Adrenal gland (tissue), 12 donors: Measurements from ENCODE around the gene CDK14. TPM values are rescaled to one million over a fixed set of nuclear protein-coding genes. Genes with fewer than 3 reads are reported as not detected.

ENCODE experiments used
- DNase-seq, 7 donors: peaks; one replicate each; pipeline ENCODE4 v3.0.0-alpha.2; 2019 to 2020
- H3K27ac ChIP-seq, 5 donors: fragments of 200-600 bp; sonication (generic) in 4 of 5; 1 replicate in 3 of 5; 2 replicates in 2 of 5; pipeline versions ENCODE4 v1.5.1 to v1.8.0; 2016 to 2020; ENCODE audit warnings: mild to moderate bottlenecking in 1 of 5
- H3K27me3 ChIP-seq: fragments of 200-600 bp; 2 replicates; pipeline ENCODE4 v1.8.0; 2021
- H3K36me3 ChIP-seq, 2 donors: fragments of 200-600 bp; replicated peaks in 1 of 2; 1 replicate in 1 of 2; 2 replicates in 1 of 2; pipeline versions ENCODE4 v1.5.1 to v1.8.0; 2018 to 2022
- H3K4me1 ChIP-seq, 2 donors: fragments of 200-600 bp; replicated peaks in 1 of 2; 1 replicate in 1 of 2; 2 replicates in 1 of 2; pipeline versions ENCODE4 v1.5.1 to v1.8.0; 2018 to 2021
- H3K4me3 ChIP-seq, 4 donors: fragments of 200-600 bp; sonication (generic) in 3 of 4; one replicate each; pipeline ENCODE4 v1.5.1; 2016 to 2018
- H3K9me3 ChIP-seq, 3 donors: fragments of 200-600 bp; sonication (generic) in 1 of 3; replicated peaks in 1 of 3; 1 replicate in 2 of 3; 2 replicates in 1 of 3; pipeline versions ENCODE4 v1.5.1 to v1.8.0; 2016 to 2021
- POLR2A ChIP-seq, 2 donors: fragments of 450-650 bp; IDR thresholded peaks; one replicate each; pipeline ENCODE4 v1.6.1; 2017; ENCODE audit warnings: antibody characterized with exemption in 2 of 2, mild to moderate bottlenecking in 2 of 2, moderate library complexity in 1 of 2
- WGBS, 4 donors: extraction: QIAGEN DNeasy Blood & Tissue Kit in 2 of 4; methylation state at CpG; one replicate each; pipeline versions ENCODE4 v1.1.5 to v1.1.7; 2013 to 2017; 5-methylcytosine and 5-hydroxymethylcytosine counted together
- intact Hi-C, 2 donors: fragments of 100-400 bp; cut with DNase I; formaldehyde crosslinking; loops; one replicate each; pipeline versions ENCODE4 v1.14.1 to v1.15.0; 2022 to 2023
- polyA plus RNA-seq, 3 donors: library from polyadenylated mRNA; stranded (reverse); fragments of 200-250 nt in 2 of 3; fragments of 350-450 nt in 1 of 3; fragmentation: Illumina TruSeq in 1 of 3; extraction: RNeasy Lipid Tissue Mini Kit (QIAGEN cat#74804) in 1 of 3; gene quantifications; one replicate each; pipeline ENCODE4 v1.2.3, GENCODE V29; 2013 to 2014
- total RNA-seq, 9 donors: library from RNA; depleted of rRNA in 4 of 9; stranded (reverse); fragments of >200 nt in 4 of 9; fragments of 120-200 nt in 1 of 9; fragmentation: NEBNext Ultra II Directional in 1 of 9; extraction: Animal tissue kit (Norgen Biotek cat#: 25700) in 1 of 9; gene quantifications; one replicate each; pipeline versions ENCODE4 v1.1.0 to v1.2.4, GENCODE V29; 2013 to 2023
- TF ChIP-seq, protein P1 (sequence below), 6 experiments: fragments of 450-650 bp in 4 of 6; fragments of 200-600 bp in 2 of 6; sonication (generic) in 1 of 6; IDR thresholded peaks; 1 replicate in 5 of 6; 2 replicates in 1 of 6; pipeline versions ENCODE4 v1.5.1 to v1.8.0; 2016 to 2021; ENCODE audit warnings: antibody characterized with exemption in 6 of 6, mild to moderate bottlenecking in 2 of 6, moderate library complexity in 1 of 6
- donor health status: healthy with polysubstance abuse.
- donor health status: Bipolar disorder and iron deficiency.
- donor health status: DM: yes; HTN: yes; CAD: no.
- donor health status: DM: no; HTN: no; CAD: no.
- donor health status: DM: no; HTN: no; CAD: no.
- donor health status: DM: yes; HTN: yes; CAD: no.

The CDK14 gene
- total and polyA plus RNA-seq, 12 donors, result 1.9 to 14.5 (median 7.6) TPM

DNA sequence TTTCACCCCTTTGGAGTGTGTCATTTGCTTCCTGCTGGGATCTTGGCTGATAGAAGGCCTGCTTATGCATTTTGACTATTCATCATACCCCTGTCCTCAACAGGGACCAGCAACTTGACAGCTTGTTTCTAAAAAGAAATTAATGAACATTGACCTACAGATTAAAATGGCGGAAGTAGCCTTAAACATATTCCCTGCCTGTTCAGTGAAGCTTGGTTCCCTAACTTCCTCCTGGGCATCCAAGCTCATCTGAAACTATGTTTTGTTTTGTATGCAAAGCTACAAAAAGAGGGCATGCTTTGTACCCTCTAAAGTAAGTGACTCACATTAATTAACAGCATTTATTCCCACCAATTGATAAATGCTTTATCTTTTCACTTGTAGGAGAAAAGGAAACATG is 26.8 kb upstream of the CDK14 start:
- Histone ChIP-seq H3K4me3 (no peak overlapping the region), H3K9me3 (no peaks in the 10 kb centered on the region), H3K36me3 (no peaks in the 10 kb centered on the region), H3K4me1 (peaks cover 0 to 5% of the 10 kb centered on the region in 2 donors), H3K27me3 (no peaks in the 10 kb centered on the region), H3K27ac (no peak overlapping the region)
- DNase-seq, result no peak
- intact Hi-C loops, result no loop called here
- TF ChIP-seq POLR2A (IDR thresholded peaks at IDR 0.05), result no peak
- TF ChIP-seq, protein P1, sequence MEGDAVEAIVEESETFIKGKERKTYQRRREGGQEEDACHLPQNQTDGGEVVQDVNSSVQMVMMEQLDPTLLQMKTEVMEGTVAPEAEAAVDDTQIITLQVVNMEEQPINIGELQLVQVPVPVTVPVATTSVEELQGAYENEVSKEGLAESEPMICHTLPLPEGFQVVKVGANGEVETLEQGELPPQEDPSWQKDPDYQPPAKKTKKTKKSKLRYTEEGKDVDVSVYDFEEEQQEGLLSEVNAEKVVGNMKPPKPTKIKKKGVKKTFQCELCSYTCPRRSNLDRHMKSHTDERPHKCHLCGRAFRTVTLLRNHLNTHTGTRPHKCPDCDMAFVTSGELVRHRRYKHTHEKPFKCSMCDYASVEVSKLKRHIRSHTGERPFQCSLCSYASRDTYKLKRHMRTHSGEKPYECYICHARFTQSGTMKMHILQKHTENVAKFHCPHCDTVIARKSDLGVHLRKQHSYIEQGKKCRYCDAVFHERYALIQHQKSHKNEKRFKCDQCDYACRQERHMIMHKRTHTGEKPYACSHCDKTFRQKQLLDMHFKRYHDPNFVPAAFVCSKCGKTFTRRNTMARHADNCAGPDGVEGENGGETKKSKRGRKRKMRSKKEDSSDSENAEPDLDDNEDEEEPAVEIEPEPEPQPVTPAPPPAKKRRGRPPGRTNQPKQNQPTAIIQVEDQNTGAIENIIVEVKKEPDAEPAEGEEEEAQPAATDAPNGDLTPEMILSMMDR (IDR thresholded peaks at IDR 0.05), result no peak
- WGBS, 4 donors, result 78 to 92% (median 91%) methylated on average over 1 of the region's 1 CpG

DNA sequence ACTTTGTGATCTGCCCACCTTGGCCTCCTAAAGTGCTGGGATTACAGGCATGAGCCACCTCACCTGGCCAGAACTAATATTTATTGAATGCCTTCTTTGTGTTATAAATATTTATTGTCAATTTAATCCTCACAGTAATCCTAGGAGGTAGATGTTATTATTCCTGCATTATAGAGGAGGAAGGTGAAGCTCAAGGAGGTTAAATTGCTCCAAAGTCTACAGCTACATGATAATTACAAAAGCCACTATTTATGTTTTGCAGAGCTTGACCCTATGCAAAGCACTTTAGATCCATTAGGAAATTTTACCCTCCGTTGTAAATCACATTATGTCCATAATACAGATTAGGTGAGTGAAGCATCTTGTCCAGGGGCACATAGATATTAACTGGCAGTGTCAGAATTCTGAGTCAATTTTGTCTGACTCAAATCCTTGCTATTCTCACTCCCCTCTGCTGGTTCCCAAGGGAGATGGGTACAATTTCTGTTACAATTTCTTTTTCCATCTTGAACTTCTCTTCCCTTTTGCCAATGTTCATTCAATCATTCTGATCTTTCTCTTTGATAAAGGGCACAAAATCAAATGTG is 25.7 kb upstream of the CDK14 start:
- no peaks in the 10 kb centered on the region for H3K36me3 ChIP-seq
- H3K4me3 ChIP-seq, result no peak overlapping the region
- H3K9me3 ChIP-seq, result no peaks in the 10 kb centered on the region
- 83 to 91% (median 85%) methylated on average over 1 of the region's 1 CpG for WGBS, 4 donors
- peaks cover 0 to 5% of the 10 kb centered on the region in 2 donors for H3K4me1 ChIP-seq
- H3K27me3 ChIP-seq, result no peaks in the 10 kb centered on the region
- no peak for DNase-seq
- no peak overlapping the region for H3K27ac ChIP-seq
- no peak for TF ChIP-seq POLR2A (IDR thresholded peaks at IDR 0.05)
- TF ChIP-seq, protein P1 (IDR thresholded peaks at IDR 0.05), result no peak
- intact Hi-C loops, result no loop called here

DNA sequence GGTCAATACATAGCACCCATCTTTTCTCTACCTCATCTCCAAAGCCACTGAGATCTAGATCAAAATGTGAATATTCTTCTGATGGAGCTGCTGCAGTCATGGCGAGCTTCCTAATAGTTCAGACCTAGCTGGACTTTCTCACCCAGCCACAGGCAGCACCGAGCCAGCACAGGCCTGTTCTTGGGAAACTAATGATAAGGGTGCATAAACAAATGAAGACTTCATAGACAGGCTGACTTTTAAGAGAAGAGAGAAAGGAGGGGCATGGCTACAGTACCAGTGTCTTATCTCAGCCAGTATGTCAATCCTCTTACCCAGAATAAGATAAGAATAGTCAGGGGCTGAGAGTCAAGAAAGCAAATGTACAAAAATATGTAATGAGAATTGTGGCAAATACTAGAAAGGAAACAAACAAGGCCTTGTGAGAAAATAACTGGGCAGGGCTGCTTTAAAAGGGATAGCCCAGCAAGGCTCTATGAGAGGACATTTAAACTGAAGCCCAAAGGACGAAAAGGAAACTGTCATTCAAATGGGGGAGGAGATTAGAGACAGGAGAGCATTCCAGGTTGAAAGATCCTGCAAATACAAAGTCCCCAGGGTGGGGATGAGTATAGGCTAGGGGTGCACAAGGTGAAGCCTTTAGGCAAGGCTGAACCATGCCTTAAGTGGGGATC is 21.8 kb upstream of the CDK14 start:
- H3K27me3 ChIP-seq, result no peaks in the 10 kb centered on the region

DNA sequence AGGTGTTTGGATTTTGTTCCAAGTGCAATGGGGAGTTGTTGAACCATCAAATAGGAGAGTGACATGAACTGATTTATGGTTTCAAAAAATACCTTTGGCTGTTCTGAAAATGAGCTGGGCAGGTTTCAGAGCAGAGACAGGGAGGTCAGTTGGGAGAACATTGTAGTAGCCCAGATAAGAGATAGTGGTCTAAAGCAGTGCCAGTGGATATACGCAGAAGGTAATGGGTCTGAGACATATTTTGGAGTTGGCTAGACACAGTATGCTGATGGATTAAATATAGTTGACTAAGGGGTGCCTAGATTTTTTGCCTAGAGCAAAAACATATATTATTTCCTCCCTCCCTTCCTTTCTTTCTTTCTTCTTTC is 21.3 kb upstream of the CDK14 start:
- H3K9me3 ChIP-seq, result no peaks in the 10 kb centered on the region
- intact Hi-C loops, result no loop called here
- peaks cover 0 to 5% of the 10 kb centered on the region in 2 donors for H3K4me1 ChIP-seq
- peak overlapping the region in 1 of 5 donors; percentile 19 for H3K27ac ChIP-seq
- no peaks in the 10 kb centered on the region for H3K36me3 ChIP-seq
- no peak for TF ChIP-seq POLR2A (IDR thresholded peaks at IDR 0.05)
- TF ChIP-seq, protein P1 (IDR thresholded peaks at IDR 0.05), result no peak
- no peak for DNase-seq
- no peak overlapping the region for H3K4me3 ChIP-seq
- H3K27me3 ChIP-seq, result no peaks in the 10 kb centered on the region
- WGBS, 4 donors, result 90 to 95% (median 95%) methylated on average over 1 of the region's 1 CpG

More for the DNA sequence above, 21.8 kb upstream of the CDK14 start:
- DNase-seq, result peak in 6 of 7 donors; percentile 35 to 70 (median 51)
- Histone ChIP-seq H3K27ac (peak overlapping the region in 1 of 5 donors; percentile 19), H3K9me3 (no peaks in the 10 kb centered on the region), H3K4me1 (peaks cover 0 to 5% of the 10 kb centered on the region in 2 donors), H3K36me3 (no peaks in the 10 kb centered on the region), H3K4me3 (no peak overlapping the region)
- WGBS, 4 donors, result 25 to 44% (median 43%) methylated on average over 3 of the region's 3 CpGs
- TF ChIP-seq, protein P1 (IDR thresholded peaks at IDR 0.05), result no peak
- TF ChIP-seq POLR2A (IDR thresholded peaks at IDR 0.05), result no peak
- intact Hi-C loops, result no loop called here
